22Rv1 (cell line): ENCODE data around the gene WRNIP1.
"Not testable (repeated sequence)": the region's sequence is repeated elsewhere in the genome, so short reads cannot be mapped to it uniquely, and the experiment has no call there.

Source experiments
- H3K27ac ChIP-seq: fragments of 450-650 bp; 2 replicates; pipeline ENCODE4 v1.5.1; 2017
- CTCF ChIP-seq: fragments of 450-650 bp; IDR thresholded peaks from 2 replicates; pipeline ENCODE4 v1.5.1; 2017; ENCODE audit warnings: mild to moderate bottlenecking
- ZFX ChIP-seq: fragments of 450-650 bp; IDR thresholded peaks from 2 replicates; pipeline ENCODE4 v1.6.1; 2017; ENCODE audit warnings: antibody characterized with exemption, borderline replicate concordance

Gene WRNIP1

GRCh38 chr6:2795162-2795561 is 30.0 kb downstream of the WRNIP1 start:
- TF ChIP-seq CTCF: no peak
- TF ChIP-seq ZFX: no peak
- no peak overlapping the region for H3K27ac ChIP-seq

GRCh38 chr6:2795956-2796355 is 30.8 kb downstream of the WRNIP1 start:
- no peak for TF ChIP-seq ZFX
- TF ChIP-seq CTCF: no peak
- H3K27ac ChIP-seq: no peak overlapping the region

GRCh38 chr6:2796861-2797260 is 31.7 kb downstream of the WRNIP1 start:
- no peak overlapping the region for H3K27ac ChIP-seq
- TF ChIP-seq ZFX (no peak), CTCF (no peak)

GRCh38 chr6:2797564-2798031 is 32.4 kb downstream of the WRNIP1 start:
- TF ChIP-seq ZFX (no peak), CTCF (no peak)
- H3K27ac ChIP-seq: no peak overlapping the region

- no peak overlapping the region for H3K27ac ChIP-seq
- TF ChIP-seq CTCF (no peak), ZFX (no peak)
Measured at GRCh38 chr6:2798586-2799134, 33.5 kb downstream of the WRNIP1 start.

GRCh38 chr6:2799936-2800527 is 34.8 kb downstream of the WRNIP1 start:
- no peak overlapping the region for H3K27ac ChIP-seq
- no peak for TF ChIP-seq ZFX

GRCh38 chr6:2800552-2801316 is 35.5 kb downstream of the WRNIP1 start:
- no peak for TF ChIP-seq CTCF
- TF ChIP-seq ZFX: no peak
- no peak overlapping the region for H3K27ac ChIP-seq

GRCh38 chr6:2801687-2802086 is 36.5 kb downstream of the WRNIP1 start:
- H3K27ac ChIP-seq: not testable (repeated sequence)
